ENCODE data around the gene MAB21L1.

- TF ChIP-seq CTCF (IDR thresholded peaks at IDR 0.05) (no peak), POLR2A (IDR thresholded peaks at IDR 0.05) (no peak)
Measured at GRCh38 chr13:35498231-35498630, 21.7 kb upstream of the MAB21L1 start.
